ENCODE measurements around the gene ACTR8.

- TF ChIP-seq POLR2AphosphoS5 (IDR thresholded peaks at IDR 0.05) (no peak), CTCF (IDR thresholded peaks at IDR 0.05) (no peak)
These were observed 10.3 kb upstream of the ACTR8 start for GRCh38 chr3:53892286-53892637.
